MCF 10A (cell line): ENCODE data around the gene ASTN2. TPM values are rescaled to one million over a fixed set of nuclear protein-coding genes. Genes with fewer than 3 reads are reported as not detected.

Experiments
- BruUV-seq: library from RNA; stranded (reverse); fragments of 400-500 nt; replicated peaks from 2 replicates; lab custom pipeline; 2021; lab: Mats Ljungman, UMichigan
- CTCF ChIA-PET: fragments of 300-600 bp; sonication (Branson Sonifier 250); formaldehyde crosslinking; extraction: SDS; loops from one replicate; lab custom pipeline; 2021; ENCODE audit warnings: antibody characterized with exemption, inconsistent platforms; lab: Yijun Ruan, JAX
- POLR2A ChIA-PET: fragments of 300-600, 350-650 bp; sonication (Branson Sonifier 250); formaldehyde crosslinking; extraction: SDS; loops from one replicate; lab custom pipeline; 2020; ENCODE audit warnings: antibody characterized with exemption, inconsistent platforms; lab: Yijun Ruan, JAX
- DNase-seq: peaks from one replicate; pipeline ENCODE4 v3.0.0-alpha.2; 2018; ENCODE audit not compliant: unreplicated experiment
- H3K27ac Mint-ChIP-seq: one replicate; pipeline ENCODE4 v1.8.0; 2022; ENCODE audit warnings: mild to moderate bottlenecking, low read depth, mixed read lengths; ENCODE audit not compliant: unreplicated experiment
- H3K27me3 Mint-ChIP-seq: one replicate; pipeline ENCODE4 v1.8.0; 2022; ENCODE audit warnings: mixed read lengths; ENCODE audit not compliant: insufficient read depth, unreplicated experiment
- H3K36me3 Mint-ChIP-seq: one replicate; pipeline ENCODE4 v1.8.0; 2022; ENCODE audit warnings: mild to moderate bottlenecking, moderate library complexity, mixed read lengths; ENCODE audit not compliant: insufficient read depth, unreplicated experiment
- H3K4me1 Mint-ChIP-seq: one replicate; pipeline ENCODE4 v1.8.0; 2022; ENCODE audit warnings: mixed read lengths; ENCODE audit not compliant: insufficient read depth, unreplicated experiment
- H3K4me3 Mint-ChIP-seq: one replicate; pipeline ENCODE4 v1.8.0; 2022; ENCODE audit warnings: mild to moderate bottlenecking, moderate library complexity, mixed read lengths; ENCODE audit not compliant: unreplicated experiment
- H3K9me3 Mint-ChIP-seq: one replicate; pipeline ENCODE4 v1.8.0; 2022; ENCODE audit warnings: mixed read lengths; ENCODE audit not compliant: unreplicated experiment
- intact Hi-C: fragments of 100-400 bp; cut with micrococcal nuclease; formaldehyde crosslinking; loops from 2 replicates; pipeline ENCODE4 v1.14.1; 2022
- total RNA-seq: library from RNA; stranded (reverse); gene quantifications from 2 replicates; pipeline ENCODE4 v1.2.3, GENCODE V29; 2022
- TF ChIP-seq, protein P1 (sequence below): fragments of 200-600 bp; IDR thresholded peaks from one replicate; pipeline ENCODE4 v1.8.0; 2022; ENCODE audit warnings: antibody characterized with exemption, mild to moderate bottlenecking; ENCODE audit not compliant: unreplicated experiment

ASTN2 gene
- total RNA-seq, 1 experiment from 2014 or later = 1.8 TPM

DNA sequence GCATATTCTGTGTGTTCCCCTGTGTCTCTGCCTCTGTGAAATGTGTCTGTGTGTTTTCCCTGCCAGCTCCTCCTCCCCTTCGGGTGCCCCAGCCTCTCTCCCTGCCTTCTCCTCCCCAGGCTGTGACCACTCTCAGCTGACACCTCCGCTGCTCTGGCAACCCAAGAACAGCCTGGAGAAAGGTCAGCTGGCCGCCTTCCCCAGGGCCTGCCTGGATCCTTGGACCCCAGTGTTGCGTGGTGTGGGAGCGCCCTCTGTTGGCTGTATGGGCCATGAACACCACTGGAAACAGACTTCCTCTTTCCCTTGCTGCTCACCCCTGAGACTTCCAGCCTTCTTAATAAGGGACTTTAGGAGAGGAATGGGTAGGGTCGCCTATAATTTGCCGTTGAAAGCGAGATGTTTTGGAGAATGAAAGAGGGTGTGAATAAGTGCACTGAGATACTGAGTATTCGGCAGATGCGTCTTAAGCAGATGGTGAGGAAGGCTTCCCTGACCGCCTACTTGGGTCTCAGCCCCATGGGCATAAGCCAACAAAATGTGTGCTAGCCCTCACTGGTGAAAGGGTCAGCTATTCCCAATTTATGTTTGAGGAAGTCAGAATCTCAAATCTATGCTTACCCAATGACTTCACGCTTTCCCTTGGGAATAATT lies 842.6 kb downstream of the ASTN2 start:
- intact Hi-C loops = loop anchor here (1.0 to 5.0 kb wide), 9 partner anchors 75 to 981 kb away; no protein-coding TSS in a partner anchor
- ChIA-PET POLR2A (interaction anchor here (0.7 kb wide), 1 partner anchor 354 kb away, joined by 3 read pairs; no protein-coding TSS in a partner anchor), CTCF (interaction anchor here (0.6 to 10.6 kb wide), 52 partner anchors 8 to 984 kb away, joined by 3 to 154 read pairs (median 4); partner anchors contain the start of gene PAPPA)
- no peaks in the 10 kb centered on the region for H3K36me3 Mint-ChIP-seq
- no peak overlapping the region for H3K27ac Mint-ChIP-seq
- BruUV-seq = no TSS peak
- TF ChIP-seq, protein P1, sequence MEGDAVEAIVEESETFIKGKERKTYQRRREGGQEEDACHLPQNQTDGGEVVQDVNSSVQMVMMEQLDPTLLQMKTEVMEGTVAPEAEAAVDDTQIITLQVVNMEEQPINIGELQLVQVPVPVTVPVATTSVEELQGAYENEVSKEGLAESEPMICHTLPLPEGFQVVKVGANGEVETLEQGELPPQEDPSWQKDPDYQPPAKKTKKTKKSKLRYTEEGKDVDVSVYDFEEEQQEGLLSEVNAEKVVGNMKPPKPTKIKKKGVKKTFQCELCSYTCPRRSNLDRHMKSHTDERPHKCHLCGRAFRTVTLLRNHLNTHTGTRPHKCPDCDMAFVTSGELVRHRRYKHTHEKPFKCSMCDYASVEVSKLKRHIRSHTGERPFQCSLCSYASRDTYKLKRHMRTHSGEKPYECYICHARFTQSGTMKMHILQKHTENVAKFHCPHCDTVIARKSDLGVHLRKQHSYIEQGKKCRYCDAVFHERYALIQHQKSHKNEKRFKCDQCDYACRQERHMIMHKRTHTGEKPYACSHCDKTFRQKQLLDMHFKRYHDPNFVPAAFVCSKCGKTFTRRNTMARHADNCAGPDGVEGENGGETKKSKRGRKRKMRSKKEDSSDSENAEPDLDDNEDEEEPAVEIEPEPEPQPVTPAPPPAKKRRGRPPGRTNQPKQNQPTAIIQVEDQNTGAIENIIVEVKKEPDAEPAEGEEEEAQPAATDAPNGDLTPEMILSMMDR = peak; percentile 95
- H3K27me3 Mint-ChIP-seq = no peaks in the 10 kb centered on the region
- H3K4me1 Mint-ChIP-seq = peaks cover 4% of the 10 kb centered on the region
- no peak overlapping the region for H3K4me3 Mint-ChIP-seq
- peak; percentile 80 for DNase-seq
- no peaks in the 10 kb centered on the region for H3K9me3 Mint-ChIP-seq

DNA sequence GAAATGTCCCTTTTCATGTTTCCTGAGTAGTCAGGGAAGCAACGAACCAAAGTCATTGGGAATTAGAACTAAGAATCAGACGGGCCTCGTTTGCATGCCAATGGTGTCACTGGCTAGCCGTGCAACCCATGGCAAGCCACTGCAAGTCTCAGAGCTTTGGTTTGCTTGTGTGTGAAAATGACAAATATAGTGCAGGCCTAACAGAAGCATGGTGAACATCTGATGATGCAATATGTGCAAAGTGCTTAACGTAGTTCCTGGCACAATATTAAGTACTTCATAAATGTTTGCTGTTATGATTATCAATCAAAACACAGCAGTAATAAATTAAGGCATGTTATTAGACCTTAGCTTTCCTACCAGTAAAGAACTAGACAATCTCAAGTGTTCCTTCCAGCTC lies 845.7 kb downstream of the ASTN2 start:
- no peak for DNase-seq
- POLR2A ChIA-PET = interaction anchor here (0.6 to 1.0 kb wide), 2 partner anchors 417 to 615 kb away, joined by 3 read pairs; no protein-coding TSS in a partner anchor
- no peak overlapping the region for H3K4me3 Mint-ChIP-seq
- H3K36me3 Mint-ChIP-seq = no peaks in the 10 kb centered on the region
- H3K27me3 Mint-ChIP-seq = no peaks in the 10 kb centered on the region
- no peaks in the 10 kb centered on the region for H3K9me3 Mint-ChIP-seq
- no peak overlapping the region for H3K27ac Mint-ChIP-seq
- BruUV-seq = no TSS peak
- TF ChIP-seq, protein P1 = no peak
- H3K4me1 Mint-ChIP-seq = peaks cover 17% of the 10 kb centered on the region
- intact Hi-C loops = no loop called here
- CTCF ChIA-PET = interaction anchor here (0.6 to 10.6 kb wide), 9 partner anchors 22 to 977 kb away, joined by 3 to 154 read pairs (median 4); no protein-coding TSS in a partner anchor

DNA sequence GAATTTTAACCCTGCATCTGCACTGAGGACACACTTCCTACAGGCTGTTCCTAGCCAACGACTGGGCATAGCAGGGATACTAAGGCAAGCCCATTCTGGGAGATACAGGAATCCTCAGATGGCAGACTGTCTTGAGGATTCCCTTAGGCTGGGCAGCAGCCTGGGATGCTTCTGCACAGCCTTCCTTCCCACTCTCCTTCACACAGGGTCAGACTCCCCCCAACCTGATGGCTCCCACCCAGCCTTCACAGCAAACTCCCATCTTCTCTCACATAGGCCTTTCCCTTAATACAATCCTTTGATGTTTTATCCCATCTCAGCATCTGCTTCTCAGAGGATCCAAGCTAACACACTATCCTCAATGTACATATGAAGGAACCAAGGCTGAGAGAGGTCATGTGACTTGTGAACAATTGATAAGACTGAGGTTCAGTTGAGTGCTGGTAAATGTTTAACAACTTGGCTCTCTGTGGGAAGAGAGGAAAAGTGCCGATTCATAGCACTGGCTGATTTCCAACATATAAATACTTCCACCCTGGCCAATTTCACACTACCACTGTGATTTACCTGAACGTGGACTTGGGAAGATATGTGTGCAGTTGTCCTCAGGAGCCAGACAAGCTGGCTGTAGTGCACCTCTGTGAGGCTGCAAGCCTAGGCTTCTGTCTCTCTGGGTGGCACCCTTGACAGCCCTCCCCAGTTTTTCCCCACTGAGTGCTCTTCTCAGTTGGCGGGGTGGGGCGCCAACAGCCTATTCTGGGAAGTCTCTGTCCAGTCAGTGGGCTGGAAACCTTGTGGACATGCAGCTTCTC lies 848.0 kb downstream of the ASTN2 start:
- TF ChIP-seq, protein P1 = no peak

DNA sequence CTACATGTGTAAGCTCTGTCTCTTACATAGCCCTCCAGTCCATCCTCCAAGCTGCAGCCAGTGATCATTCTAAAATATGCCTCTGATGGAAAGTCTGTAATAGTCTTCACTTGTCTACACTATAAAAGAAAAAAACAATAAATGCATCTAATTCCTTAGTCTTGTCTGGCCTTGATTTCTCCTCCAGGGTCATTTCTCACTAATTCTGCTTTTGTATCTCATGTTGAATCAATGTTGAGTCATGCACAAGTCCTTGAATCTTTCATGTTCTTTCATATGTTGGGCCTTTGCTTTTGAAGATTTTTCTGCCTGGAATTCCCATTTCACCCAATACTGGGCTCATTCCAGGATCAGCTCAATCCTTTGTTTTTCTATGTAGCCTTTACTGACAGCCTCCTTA lies 848.9 kb downstream of the ASTN2 start:
- POLR2A ChIA-PET = no interaction called here
- Mint-ChIP-seq H3K9me3 (no peaks in the 10 kb centered on the region), H3K27me3 (no peaks in the 10 kb centered on the region), H3K27ac (no peak overlapping the region), H3K4me1 (peaks cover 17% of the 10 kb centered on the region), H3K36me3 (no peaks in the 10 kb centered on the region), H3K4me3 (no peak overlapping the region)
- no peak for DNase-seq
- no TSS peak for BruUV-seq
- CTCF ChIA-PET = interaction anchor here (1.2 kb wide), 1 partner anchor 973 kb away, joined by 4 read pairs; no protein-coding TSS in a partner anchor
- intact Hi-C loops = no loop called here
- TF ChIP-seq, protein P1 = no peak

More for the DNA sequence above, 848.0 kb downstream of the ASTN2 start:
- peaks cover 17% of the 10 kb centered on the region for H3K4me1 Mint-ChIP-seq
- ChIA-PET POLR2A (no interaction called here), CTCF (interaction anchor here (0.6 to 2.0 kb wide), 6 partner anchors 24 to 974 kb away, joined by 3 to 5 read pairs (median 4); no protein-coding TSS in a partner anchor)
- no peaks in the 10 kb centered on the region for H3K27me3 Mint-ChIP-seq
- no peaks in the 10 kb centered on the region for H3K36me3 Mint-ChIP-seq
- H3K4me3 Mint-ChIP-seq = no peak overlapping the region
- intact Hi-C loops = no loop called here
- DNase-seq = no peak
- H3K9me3 Mint-ChIP-seq = no peaks in the 10 kb centered on the region
- no peak overlapping the region for H3K27ac Mint-ChIP-seq
- no TSS peak for BruUV-seq
